B cell (primary cell): ENCODE results near the gene NAB2.

ENCODE experiments used
- EZH2 ChIP-seq: IDR thresholded peaks from 2 replicates; pipeline ENCODE4 v1.6.1; 2012; ENCODE audit warnings: borderline replicate concordance, low read depth, mild to moderate bottlenecking, moderate library complexity, low read length; ENCODE audit not compliant: insufficient read depth, poor library complexity, severe bottlenecking
- TF ChIP-seq, protein P1 (sequence below): fragments of 200-600 bp; IDR thresholded peaks from one replicate; pipeline ENCODE4 v1.8.0; 2022; ENCODE audit warnings: antibody characterized with exemption, mild to moderate bottlenecking

DNA sequence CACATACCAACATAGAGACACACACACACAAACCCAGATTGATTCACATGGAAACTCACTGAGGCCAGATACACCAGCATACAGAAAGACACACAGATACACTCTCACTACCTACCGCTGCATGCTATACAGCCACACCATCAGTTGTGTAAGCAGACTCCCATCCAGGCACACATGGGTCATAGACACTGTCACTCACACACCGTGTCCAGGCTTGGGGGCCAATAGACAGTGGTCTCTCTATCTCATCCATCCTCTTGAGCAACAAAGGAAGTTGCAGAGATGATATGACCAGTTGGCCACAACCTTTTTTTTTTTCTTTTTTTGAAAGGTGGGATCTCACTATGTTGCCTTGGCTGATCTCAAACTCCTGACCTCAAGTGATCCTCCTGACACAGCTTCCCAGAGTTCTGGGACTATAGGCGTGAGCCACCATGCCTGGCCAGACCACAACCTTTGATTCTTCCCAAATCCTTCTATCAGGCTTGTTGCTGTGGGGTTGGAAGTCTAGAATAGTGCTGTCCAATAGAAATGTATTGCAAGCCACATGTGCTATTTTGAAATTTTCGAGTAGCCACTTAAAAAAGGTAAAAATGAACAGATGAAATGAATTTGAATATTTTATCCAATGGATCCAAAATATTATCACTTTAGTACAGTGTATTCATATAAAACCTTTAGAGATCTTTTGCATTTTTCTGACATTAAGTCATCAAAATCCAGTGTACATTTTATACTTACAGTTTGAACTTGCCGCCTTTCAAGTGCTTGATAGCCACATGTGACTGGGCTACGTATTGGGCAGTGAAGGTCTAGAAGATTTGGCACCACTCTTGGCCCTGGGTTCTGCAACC lies 51.1 kb downstream of the NAB2 start:
- TF ChIP-seq, protein P1, sequence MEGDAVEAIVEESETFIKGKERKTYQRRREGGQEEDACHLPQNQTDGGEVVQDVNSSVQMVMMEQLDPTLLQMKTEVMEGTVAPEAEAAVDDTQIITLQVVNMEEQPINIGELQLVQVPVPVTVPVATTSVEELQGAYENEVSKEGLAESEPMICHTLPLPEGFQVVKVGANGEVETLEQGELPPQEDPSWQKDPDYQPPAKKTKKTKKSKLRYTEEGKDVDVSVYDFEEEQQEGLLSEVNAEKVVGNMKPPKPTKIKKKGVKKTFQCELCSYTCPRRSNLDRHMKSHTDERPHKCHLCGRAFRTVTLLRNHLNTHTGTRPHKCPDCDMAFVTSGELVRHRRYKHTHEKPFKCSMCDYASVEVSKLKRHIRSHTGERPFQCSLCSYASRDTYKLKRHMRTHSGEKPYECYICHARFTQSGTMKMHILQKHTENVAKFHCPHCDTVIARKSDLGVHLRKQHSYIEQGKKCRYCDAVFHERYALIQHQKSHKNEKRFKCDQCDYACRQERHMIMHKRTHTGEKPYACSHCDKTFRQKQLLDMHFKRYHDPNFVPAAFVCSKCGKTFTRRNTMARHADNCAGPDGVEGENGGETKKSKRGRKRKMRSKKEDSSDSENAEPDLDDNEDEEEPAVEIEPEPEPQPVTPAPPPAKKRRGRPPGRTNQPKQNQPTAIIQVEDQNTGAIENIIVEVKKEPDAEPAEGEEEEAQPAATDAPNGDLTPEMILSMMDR = no peak
- no peak for TF ChIP-seq EZH2
